Measurements from ENCODE around the gene CARD19. TPM values are rescaled to one million over a fixed set of nuclear protein-coding genes. Genes with fewer than 3 reads are reported as not detected.
A peak's percentile ranks its signal among the peaks of the same experiment; 100 is the strongest.
"Not testable (repeated sequence)": the region's sequence is repeated elsewhere in the genome, so short reads cannot be mapped to it uniquely, and the experiment has no call there.

CARD19 gene
- total RNA-seq, 2 donors from 2014 or later: 65.7 to 70.0 TPM

DNA sequence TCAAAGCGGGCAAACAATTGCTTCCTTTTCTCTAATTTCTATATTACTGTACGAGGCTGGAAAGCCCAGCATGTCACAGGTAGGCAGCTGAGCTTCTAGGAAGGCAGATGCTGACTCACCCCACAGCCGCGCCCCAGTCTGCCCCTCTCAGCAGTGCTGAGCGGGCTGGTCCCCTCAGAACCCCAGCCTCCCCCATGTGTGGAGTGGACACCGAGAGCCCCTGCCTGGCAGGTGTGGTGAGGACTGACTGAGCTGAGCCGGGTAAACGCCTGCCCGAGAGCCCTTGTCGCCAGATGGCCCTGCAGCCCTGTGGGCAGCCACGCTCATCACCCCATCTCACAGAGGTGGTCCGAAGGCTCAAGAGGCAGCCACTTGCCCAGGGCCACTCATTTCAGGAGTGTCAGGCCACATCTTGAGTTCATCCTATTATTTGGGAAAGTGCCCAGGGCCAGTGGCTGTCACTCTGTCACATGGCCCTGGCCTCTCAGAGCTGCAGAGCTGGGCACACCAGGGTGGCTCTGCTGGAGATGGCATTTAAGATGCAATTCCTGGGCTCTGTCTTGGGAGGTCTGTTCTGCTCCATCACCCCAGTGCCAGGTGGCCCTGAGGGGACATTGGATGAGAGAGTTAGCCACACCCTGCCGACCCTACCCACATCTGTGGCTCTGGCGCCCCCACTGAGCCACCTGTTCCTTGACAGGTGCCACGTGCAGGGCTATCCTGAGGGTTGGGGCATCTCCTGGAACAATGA is 12.4 kb downstream of the CARD19 start:
- no peaks in the 10 kb centered on the region for H3K27me3 Mint-ChIP-seq (ENCODE audit: low read depth)
- DNase-seq (peak; percentile 71 to 77), ATAC-seq (replicated peaks in 1 of 2) (peak; percentile 83 to 86)
- peaks cover 19 to 28% of the 10 kb centered on the region in 2 donors for H3K36me3 Mint-ChIP-seq (ENCODE audit: insufficient read depth in 2 of 2)
- peak overlapping the region; percentile 61 to 80 for H3K4me3 Mint-ChIP-seq
- peaks cover 76% of the 10 kb centered on the region for H3K4me1 Mint-ChIP-seq (ENCODE audit: low read depth)
- H3K9me3 Mint-ChIP-seq: peaks cover 8% of the 10 kb centered on the region in 2 donors
- H3K27ac Mint-ChIP-seq: peak overlapping the region; percentile 84

GRCh38 chr9:93110311-93110855 is 14.4 kb downstream of the CARD19 start:
- DNase-seq (no peak), ATAC-seq (replicated peaks in 1 of 2) (no peak)
- no peak overlapping the region for H3K4me3 Mint-ChIP-seq
- no peak overlapping the region for H3K27ac Mint-ChIP-seq
- peaks cover 67% of the 10 kb centered on the region for H3K4me1 Mint-ChIP-seq (ENCODE audit: low read depth)
- H3K36me3 Mint-ChIP-seq (ENCODE audit: insufficient read depth in 2 of 2): peaks cover 9 to 14% of the 10 kb centered on the region in 2 donors
- no peaks in the 10 kb centered on the region for H3K27me3 Mint-ChIP-seq (ENCODE audit: low read depth)
- H3K9me3 Mint-ChIP-seq: no peaks in the 10 kb centered on the region

- no peak for DNase-seq
- H3K36me3 Mint-ChIP-seq (ENCODE audit: insufficient read depth in 2 of 2): peaks cover 7 to 12% of the 10 kb centered on the region in 2 donors
- peak overlapping the region; percentile 5 for H3K27ac Mint-ChIP-seq
- H3K4me3 Mint-ChIP-seq: no peak overlapping the region
- H3K4me1 Mint-ChIP-seq (ENCODE audit: low read depth): peaks cover 61% of the 10 kb centered on the region
- ATAC-seq (replicated peaks in 1 of 2): no peak
- no peaks in the 10 kb centered on the region for H3K27me3 Mint-ChIP-seq (ENCODE audit: low read depth)
- H3K9me3 Mint-ChIP-seq: no peaks in the 10 kb centered on the region
Observed at GRCh38 chr9:93111001-93111370, 15.0 kb downstream of the CARD19 start.

GRCh38 chr9:93111371-93112115 is 15.5 kb downstream of the CARD19 start:
- H3K9me3 Mint-ChIP-seq: no peaks in the 10 kb centered on the region
- peaks cover 7 to 12% of the 10 kb centered on the region in 2 donors for H3K36me3 Mint-ChIP-seq (ENCODE audit: insufficient read depth in 2 of 2)
- ATAC-seq (replicated peaks in 1 of 2) (peak; percentile 72 to 74), DNase-seq (peak; percentile 64 to 66)
- no peak overlapping the region for H3K4me3 Mint-ChIP-seq
- no peaks in the 10 kb centered on the region for H3K27me3 Mint-ChIP-seq (ENCODE audit: low read depth)
- no peak overlapping the region for H3K27ac Mint-ChIP-seq
- peaks cover 55% of the 10 kb centered on the region for H3K4me1 Mint-ChIP-seq (ENCODE audit: low read depth)

GRCh38 chr9:93112116-93112863 is 16.3 kb downstream of the CARD19 start:
- Mint-ChIP-seq H3K9me3 (no peaks in the 10 kb centered on the region), H3K4me1 (ENCODE audit: low read depth) (peaks cover 48% of the 10 kb centered on the region), H3K27ac (no peak overlapping the region), H3K4me3 (no peak overlapping the region), H3K36me3 (ENCODE audit: insufficient read depth in 2 of 2) (peaks cover 7 to 12% of the 10 kb centered on the region in 2 donors), H3K27me3 (ENCODE audit: low read depth) (no peaks in the 10 kb centered on the region)
- DNase-seq (no peak), ATAC-seq (replicated peaks in 1 of 2) (no peak)

DNA sequence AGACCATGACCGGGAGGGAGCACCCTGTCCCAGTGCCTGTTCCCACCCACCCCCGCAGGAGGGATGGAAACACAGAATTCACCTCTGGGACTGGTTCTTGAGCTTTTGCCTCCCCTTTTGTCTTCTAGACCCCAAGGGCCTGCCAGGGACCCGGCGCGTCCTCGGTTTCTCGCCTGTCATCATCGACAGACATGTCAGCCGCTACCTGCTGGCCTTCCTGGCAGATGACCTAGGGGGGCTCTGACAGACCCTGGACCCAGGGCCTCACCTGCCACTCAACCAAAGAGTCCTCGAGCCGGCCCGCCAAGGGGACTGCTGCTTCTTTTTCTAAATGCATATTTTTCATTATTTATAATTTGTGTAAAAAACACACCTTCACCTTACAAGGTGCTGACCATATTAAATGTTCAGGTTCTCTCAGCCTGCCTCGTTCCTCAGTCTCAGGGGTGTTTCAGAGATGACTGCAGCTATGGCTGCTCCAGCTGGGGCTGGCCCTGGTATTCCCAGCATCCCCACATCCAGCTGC is 16.9 kb downstream of the CARD19 start:
- H3K27me3 Mint-ChIP-seq (ENCODE audit: low read depth): no peaks in the 10 kb centered on the region
- ATAC-seq (replicated peaks in 1 of 2) (no peak), DNase-seq (no peak)
- H3K4me1 Mint-ChIP-seq (ENCODE audit: low read depth): peaks cover 41% of the 10 kb centered on the region
- H3K36me3 Mint-ChIP-seq (ENCODE audit: insufficient read depth in 2 of 2): peaks cover 7 to 12% of the 10 kb centered on the region in 2 donors
- no peaks in the 10 kb centered on the region for H3K9me3 Mint-ChIP-seq
- H3K27ac Mint-ChIP-seq: no peak overlapping the region
- H3K4me3 Mint-ChIP-seq: no peak overlapping the region

DNA sequence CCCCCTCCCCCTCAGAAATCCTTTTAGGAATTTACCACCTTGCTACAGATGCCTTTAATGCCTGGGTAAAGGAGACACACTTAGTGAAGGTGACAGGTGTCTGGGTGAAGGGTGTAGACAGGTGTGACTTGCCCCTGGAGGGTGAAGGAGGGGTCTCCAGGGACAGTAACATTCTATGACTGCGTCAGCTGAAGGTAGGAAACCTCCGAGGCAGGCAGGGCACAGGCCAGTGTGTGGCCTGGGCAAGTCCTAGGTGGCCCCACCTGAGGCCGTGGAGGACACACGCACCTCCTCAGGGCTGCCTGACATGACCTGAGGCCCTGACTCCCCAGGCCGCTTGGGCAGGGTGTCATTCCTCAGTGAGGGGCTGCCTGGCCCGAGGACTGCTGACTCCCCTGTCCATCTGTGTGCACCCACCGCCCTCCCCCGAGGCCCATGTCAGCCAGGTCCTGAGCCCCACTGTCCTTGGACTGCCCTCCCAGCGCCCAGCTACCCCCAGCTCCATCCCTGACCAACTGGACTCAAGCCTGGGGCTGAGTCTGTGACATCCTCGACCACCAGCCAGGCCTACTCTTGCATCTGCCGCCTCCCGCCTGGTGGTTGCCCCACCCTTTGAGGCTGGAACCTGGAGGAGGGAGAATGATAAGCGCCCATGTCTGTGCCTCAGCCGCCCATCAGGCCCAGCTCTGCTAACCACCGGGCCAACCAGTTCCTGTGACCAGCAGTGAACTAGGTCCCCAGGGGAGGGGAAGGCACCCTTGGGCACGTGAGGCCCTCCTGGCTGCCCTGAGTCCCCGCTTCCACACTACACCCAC is 18.4 kb downstream of the CARD19 start:
- Mint-ChIP-seq H3K4me3 (no peak overlapping the region), H3K27ac (peak overlapping the region; percentile 35), H3K4me1 (ENCODE audit: low read depth) (peaks cover 27% of the 10 kb centered on the region), H3K27me3 (ENCODE audit: low read depth) (no peaks in the 10 kb centered on the region), H3K36me3 (ENCODE audit: insufficient read depth in 2 of 2) (peaks cover 4 to 7% of the 10 kb centered on the region in 2 donors), H3K9me3 (no peaks in the 10 kb centered on the region)
- no peak for DNase-seq
- ATAC-seq (replicated peaks in 1 of 2): no peak

- H3K9me3 Mint-ChIP-seq: no peaks in the 10 kb centered on the region
- H3K4me3 Mint-ChIP-seq: no peak overlapping the region
- no peak for DNase-seq
- no peaks in the 10 kb centered on the region for H3K27me3 Mint-ChIP-seq (ENCODE audit: low read depth)
- no peak for ATAC-seq (replicated peaks in 1 of 2)
- H3K27ac Mint-ChIP-seq: peak overlapping the region; percentile 35
- peaks cover 31% of the 10 kb centered on the region for H3K4me1 Mint-ChIP-seq (ENCODE audit: low read depth)
- peaks cover 4 to 7% of the 10 kb centered on the region in 2 donors for H3K36me3 Mint-ChIP-seq (ENCODE audit: insufficient read depth in 2 of 2)
Observed at GRCh38 chr9:93114984-93115335, 18.9 kb downstream of the CARD19 start.

GRCh38 chr9:93115486-93116071 is 19.6 kb downstream of the CARD19 start:
- Mint-ChIP-seq H3K4me3 (no peak overlapping the region), H3K4me1 (ENCODE audit: low read depth) (peaks cover 37% of the 10 kb centered on the region), H3K27ac (no peak overlapping the region), H3K36me3 (ENCODE audit: insufficient read depth in 2 of 2) (peaks cover 4 to 7% of the 10 kb centered on the region in 2 donors), H3K27me3 (ENCODE audit: low read depth) (no peaks in the 10 kb centered on the region), H3K9me3 (no peaks in the 10 kb centered on the region)
- no peak for DNase-seq
- ATAC-seq (replicated peaks in 1 of 2): no peak

DNA sequence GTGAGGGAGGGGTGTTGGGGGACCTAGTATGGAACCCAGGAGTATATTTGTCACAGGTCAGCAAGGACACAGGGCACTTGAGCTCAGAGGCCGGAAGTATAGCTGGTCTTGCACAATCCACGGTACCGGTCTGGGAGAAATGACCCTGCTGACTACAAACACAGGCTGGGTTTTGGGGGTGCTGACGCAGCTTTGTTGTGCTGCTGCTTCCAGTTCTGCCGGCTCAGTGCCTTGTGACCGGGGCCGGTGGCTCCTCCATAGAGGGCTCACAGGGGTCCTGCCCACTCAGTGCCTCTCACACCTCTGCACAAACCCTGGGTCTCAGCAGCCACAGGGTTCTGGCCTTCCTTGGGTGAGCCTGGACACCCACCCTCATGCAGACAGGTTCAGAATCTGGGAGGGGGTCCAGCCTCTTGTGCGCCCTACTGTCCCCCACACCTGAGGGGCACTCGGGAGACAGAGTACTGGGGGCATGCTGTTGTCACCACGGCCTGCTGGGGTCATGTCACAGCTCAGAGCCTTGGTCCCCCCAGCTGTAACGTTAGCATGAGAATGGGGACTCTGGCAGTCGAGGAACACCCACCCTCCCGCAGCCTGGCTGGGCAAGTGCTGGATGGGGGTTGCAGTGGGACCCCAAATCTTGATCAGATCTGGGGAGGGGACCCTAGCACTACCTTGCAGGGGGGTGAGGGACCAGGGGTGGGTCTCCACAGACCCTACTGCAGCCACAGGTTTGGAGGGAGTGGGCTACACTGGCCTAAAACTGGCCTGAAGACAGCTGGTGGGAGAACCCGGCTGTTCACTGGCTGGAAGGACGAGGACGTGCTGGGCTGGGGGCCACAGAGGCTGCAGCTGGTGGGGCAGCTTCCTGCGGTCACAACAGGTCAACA is 20.3 kb downstream of the CARD19 start:
- no peak overlapping the region for H3K4me3 Mint-ChIP-seq
- no peaks in the 10 kb centered on the region for H3K27me3 Mint-ChIP-seq (ENCODE audit: low read depth)
- no peaks in the 10 kb centered on the region for H3K36me3 Mint-ChIP-seq (ENCODE audit: insufficient read depth in 2 of 2)
- ATAC-seq (replicated peaks in 1 of 2) (no peak), DNase-seq (peak in 1 of 2 donors; percentile 0)
- no peaks in the 10 kb centered on the region for H3K9me3 Mint-ChIP-seq
- H3K27ac Mint-ChIP-seq: no peak overlapping the region
- H3K4me1 Mint-ChIP-seq (ENCODE audit: low read depth): peaks cover 34% of the 10 kb centered on the region

DNA sequence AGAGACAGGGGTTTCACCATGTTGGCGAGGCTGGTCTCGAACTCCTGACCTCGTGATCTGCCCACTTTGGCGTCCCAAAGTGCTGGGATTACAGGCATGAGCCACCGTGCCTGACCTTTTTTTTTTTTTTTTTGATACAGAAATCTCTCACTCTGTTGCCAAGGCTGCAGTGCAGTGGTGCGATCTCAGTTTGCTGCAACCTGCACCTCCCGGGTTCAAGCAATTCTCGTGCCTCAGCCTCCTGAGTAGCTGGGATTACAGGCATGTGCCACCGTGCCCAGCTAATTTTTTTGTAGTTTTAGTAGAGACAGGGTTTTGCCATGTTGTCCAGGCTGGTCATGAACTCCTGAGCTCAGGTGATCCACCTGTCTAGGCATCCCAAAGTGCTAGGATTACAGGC is 21.5 kb downstream of the CARD19 start:
- H3K9me3 Mint-ChIP-seq; H3K36me3 Mint-ChIP-seq (ENCODE audit: insufficient read depth in 2 of 2); ATAC-seq (replicated peaks in 1 of 2); H3K4me3 Mint-ChIP-seq; DNase-seq; H3K27me3 Mint-ChIP-seq (ENCODE audit: low read depth): not testable (repeated sequence)
- peak overlapping the region; percentile 35 for H3K27ac Mint-ChIP-seq
- H3K4me1 Mint-ChIP-seq (ENCODE audit: low read depth): peaks cover 25% of the 10 kb centered on the region

All from activated T-cell treated with anti-CD3 and anti-CD28 coated beads, Interleukin-2, amount 50 U/mL, for 72 hours (primary cell).